ENCODE results near the gene SPDEF.

SPDEF gene

DNA sequence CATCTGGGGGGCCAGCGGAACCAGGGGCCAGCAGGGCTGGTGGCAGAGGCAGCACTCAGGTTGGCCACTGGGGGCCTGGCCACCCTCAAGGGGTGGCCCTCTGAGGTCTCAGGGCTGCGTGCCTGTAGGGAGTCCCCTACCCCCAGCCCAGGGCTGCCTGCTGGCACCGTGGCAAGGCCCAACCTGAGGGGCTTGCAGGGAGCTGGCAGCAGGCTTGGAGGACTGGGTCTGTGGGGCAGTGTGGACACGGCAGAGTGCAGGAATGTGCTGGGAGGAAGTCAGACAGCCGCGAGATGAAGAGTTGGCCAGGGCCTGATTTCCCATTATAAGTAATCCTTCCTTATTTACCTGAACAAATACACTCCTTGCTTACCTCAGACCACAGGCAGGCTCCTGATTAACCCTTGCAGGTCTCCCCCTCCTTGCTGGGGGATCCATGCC is at the start of gene SPDEF:
Gene SPDEF (minus strand): TSS at position 299 of the 441 bp plus-strand sequence. CDS start 11,874 bp downstream, outside the sequence.
- no peak for DNase-seq

DNA sequence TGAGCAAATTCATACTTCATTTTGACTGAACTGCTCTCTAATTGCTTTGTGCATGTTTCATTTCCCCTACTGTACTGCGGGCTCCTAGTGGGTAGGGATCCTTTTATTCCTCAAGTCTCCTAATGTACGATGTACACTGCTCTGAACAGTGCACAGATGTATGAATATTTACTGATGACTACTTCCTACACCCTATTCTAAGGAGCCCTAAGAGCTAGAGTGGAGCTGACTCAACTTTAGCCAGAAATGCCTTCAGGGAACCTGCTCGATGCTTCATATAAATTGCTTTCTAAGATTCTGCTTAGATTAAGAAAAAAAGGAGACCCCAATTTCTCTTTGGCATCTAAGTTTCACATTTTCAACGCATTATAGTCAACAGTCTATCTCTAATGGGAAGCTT is 47.6 kb upstream of the SPDEF start:
- no peak for DNase-seq

DNA sequence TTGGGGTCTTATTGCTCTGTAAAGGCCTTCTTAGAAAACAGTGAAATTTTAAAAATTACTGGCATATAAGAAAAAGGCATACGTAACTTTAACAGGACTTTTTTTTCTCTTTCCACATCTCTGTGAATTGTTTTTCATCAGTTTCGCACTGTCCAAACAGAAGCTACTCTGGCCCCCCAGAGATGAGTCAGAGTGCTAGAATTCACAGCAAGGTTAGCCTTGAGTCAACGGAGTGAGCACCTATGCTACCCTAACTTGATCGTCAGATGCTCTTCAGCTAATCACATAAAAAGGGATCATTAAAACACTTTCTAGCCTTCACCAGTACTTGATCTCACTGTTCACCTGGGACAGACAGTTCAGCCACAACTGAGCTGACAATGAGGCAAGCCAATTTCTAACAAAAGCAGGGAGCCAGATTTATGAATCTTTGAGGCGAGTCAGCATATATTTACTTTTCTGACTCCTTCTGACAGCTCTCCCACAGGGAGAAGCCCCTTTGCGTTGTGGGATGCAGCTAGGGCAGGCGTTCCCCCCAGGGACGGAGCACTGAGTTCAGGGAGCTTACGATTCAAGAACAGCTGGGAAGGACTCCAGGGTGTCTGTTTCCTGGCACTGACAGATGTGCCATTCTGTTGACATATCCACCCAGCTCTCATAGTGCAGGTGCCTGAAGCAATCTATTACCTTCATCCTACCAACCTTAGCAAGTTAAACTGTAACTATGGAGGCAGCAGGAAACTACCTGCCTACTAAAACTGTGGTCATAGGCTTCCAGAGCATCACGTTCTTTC is 46.4 kb upstream of the SPDEF start:
- DNase-seq = peak; percentile 76 to 93

DNA sequence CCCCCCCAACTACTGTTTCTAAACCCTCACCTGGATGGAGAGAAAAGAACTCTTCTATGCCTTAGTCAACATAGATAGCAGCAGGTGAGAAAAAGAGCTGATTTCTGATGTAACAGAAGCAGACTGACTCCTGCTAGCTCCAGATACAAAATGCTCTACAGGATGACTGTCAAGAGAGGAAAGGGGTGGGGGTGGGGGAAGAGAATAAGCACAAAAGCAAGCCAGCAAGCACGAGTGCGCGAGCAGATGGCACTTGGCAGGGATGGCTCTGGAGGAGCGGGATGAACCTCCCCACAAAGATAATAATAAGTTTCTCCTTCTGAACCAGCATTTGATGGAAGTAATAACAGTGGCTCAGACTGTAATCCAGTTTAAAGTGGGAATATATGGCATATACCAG is 45.6 kb upstream of the SPDEF start:
- DNase-seq = peak; percentile 77 to 83

DNA sequence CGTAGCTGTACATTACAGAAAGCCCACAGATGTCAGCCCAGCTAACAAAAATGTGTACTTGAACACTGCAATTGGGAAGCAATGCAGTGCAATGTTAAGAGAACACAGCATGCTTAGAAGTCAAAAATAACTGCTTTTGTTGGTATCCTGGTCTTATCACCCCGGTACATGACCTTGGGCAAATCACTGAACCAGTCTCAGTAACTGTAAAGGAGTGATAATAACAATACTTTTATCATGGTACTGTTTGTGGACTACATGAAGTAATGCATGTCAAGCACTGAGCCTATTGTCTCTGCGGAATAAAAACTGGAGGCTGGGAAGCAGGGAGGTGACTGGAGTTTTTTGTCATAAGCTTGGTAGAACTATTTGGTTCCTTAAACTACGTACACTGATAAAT is 44.7 kb upstream of the SPDEF start:
- no peak for DNase-seq

DNA sequence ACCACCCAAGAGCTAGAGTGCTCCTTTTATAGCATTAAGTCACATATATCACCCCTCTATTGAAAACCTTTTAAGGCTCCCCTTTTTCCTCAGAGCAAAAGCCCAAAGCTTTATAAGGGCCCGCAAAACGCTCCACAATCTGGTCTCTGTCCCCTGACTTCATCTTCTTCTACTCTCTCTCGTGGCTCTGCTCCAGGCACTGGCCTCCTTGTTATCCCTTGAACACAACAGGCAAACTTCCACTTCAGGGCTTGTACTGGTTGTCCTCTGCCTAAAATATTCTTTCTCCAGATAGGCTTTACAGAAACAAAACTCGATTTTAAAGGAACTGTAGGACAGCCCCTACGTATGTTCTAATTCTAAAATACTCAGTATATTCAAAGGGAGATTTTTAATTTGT is 44.0 kb upstream of the SPDEF start:
- DNase-seq = no peak

DNA sequence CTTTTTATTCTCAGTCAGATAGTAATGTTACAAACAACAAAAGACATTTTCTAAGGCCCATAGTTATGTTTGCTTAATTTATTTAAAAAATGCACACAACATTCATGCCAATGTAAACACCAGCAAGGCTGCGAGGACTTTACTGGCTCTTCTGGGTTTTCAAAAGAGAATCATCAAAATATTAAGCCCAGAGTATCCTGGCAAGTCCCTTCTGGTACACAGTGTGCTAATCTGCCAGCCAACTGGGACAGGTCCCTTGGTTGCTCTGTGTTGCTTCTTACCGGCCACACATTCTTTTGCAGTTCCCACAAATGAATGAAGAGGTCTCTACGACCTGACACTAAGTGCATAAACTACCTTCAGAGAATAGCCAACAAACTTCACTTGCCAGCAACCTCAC is 42.6 kb upstream of the SPDEF start:
- no peak for DNase-seq

DNA sequence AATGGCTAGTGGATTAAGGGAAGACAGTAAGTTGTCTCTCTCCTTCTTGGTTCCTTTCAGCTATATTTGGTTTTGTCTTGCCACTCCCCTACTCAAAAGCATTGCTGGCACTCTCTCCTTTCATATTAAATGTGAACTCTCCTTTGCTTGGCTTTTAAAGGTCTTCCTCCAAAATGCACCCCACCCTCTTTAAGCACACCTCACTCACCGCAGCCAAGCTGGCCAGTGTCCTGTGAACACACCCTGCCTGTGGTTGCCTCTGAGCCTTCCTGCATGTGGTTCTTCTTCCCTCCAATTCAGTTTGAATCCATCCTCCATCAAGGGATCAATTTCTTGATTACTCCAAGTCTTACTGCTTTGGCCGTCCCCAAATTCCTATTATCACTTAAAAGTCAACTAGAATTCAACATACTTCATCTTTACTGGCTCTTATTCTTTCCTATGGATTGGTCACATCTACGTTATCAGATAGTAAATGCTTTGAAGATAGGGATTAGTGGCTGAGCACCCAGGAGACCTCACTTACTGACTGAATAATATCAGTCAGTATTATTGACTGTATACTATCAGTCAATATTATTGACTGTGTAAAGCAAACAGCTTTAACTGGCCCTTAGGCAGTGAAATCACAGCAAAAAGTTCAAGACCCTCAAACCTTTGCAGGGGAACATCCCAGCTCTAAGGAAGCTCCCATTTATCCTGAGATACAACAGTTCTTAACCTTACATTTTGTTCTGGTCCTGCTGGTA is 41.6 kb upstream of the SPDEF start:
- DNase-seq = no peak

DNA sequence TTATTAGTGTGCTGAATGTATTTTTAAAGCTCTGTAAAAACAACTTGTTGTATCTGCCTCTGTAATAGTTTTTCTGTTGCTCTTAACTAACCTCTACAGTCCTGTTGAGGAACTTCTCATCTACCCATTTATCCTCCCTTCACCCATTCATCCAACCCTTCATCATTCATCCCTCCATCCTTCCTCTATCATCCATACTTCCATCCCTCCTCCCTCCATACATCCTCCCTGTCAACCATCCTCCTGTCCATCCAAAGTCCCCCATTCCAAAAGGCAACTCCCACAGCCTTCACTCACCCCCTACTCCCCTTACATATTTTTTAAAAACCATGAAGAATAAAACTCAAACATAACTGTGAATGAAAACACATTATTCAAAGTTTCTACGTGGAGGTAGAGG is 40.7 kb upstream of the SPDEF start:
- no peak for DNase-seq

DNA sequence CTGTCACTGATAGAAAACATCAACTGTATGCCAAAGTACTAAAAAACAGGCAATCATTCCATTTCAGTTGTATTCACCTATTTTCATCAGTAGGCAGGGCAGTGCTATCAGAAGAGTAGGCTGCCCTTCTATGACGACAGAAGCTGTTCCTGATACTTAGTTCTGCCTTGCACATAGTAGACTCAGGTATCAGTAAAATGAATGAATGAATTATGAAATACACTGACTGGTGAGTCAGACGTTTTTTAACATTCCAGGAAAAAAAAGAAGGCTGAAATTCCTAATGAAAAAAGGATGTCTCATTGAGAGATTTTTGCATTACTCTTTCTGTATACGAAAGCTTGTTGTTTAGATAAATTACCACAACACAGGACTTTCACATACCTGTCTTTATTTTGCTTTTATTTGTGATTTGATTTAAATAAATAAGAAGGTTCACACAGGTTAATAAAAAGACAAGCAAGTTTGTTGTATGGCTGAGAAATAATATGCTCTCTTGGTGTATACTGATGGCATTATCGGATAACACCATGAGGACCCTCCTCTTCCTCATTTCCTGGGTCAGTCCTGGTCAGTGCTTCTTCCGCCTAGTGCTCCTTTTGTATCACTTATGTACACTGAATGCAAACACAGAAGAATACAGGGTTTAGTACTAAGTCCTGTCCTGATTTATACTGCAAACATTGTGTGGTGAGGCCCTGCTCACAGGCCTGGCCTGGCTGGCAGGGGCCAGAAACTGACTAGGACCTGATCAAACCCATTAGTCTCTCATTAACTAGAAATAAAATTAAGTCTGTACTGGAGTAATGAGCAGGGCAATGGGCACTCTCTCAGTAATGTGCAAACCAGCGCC is 39.4 kb upstream of the SPDEF start:
- DNase-seq = no peak

DNA sequence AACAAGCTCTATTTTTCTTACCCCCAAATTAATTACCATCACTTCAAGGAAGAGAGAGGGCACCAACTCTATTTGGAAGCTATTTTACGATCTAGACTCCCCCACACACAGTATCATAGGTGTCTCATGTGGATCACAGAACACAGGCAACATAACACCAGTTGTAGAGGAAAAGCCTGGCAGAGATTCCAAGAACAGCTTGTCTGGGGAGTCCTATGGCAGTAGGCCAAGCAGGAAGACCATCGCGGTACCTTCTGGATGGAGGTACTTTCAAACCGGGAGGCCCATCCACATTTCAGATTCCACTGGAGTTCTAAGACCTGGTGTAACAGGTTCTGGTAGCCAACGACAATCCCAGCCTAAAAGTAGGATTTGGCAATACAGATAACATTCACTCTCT is 37.6 kb upstream of the SPDEF start:
- DNase-seq = peak in 1 of 2 experiments; percentile 16

DNA sequence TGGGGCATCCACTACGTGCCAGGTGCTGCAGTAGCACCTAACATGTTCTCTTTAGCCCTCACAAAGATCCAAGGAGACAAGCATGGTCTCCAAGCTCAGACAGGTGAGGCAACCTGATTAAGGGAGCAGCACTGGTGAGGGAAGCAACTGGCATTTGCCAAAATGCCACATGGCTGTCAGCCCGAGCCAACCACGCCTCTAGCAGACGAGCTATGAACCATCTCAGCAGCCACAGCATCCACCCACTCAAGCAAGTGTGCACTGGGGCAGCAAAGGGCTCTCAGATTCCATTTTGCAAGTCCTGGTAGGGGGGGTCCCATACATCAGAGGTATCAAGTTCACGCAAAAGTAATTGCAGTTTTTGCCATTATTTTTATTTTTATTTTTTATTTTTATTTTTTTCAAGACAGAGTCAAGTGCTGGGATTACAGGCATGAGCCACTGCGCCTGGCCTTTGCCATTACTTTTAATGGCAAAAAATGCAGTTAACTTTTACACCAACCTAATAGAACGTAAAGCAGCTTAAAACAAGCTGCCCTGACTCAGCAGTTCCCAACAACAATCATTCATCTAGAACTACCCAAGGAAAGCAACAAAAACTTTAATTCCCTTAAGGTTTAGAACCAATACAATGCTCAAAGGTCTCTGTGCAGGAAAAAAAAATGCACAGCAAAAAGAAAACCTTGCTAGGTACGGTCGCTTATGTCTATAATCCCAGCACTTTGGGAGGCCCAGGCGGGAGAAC is 36.3 kb upstream of the SPDEF start:
- DNase-seq = no peak

DNA sequence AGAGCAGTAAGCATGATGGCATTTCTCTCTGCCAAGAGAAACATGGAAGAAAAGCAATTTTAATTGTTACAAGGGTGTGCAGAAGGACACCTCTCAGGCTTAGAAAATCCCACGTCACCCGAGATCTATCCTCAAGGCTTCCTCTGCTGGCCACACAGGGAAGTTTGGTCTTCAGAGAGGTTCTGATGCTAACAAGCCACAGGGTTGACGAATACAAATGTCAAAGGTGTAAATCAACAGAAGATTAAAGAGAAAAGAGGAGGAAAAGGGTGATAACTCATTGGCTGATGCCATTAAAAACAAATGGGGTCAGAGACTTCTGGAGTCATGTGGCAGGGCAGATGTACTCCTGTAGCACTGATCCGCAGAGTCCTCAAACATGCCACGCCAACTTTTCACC is 33.6 kb upstream of the SPDEF start:
- no peak for DNase-seq

DNA sequence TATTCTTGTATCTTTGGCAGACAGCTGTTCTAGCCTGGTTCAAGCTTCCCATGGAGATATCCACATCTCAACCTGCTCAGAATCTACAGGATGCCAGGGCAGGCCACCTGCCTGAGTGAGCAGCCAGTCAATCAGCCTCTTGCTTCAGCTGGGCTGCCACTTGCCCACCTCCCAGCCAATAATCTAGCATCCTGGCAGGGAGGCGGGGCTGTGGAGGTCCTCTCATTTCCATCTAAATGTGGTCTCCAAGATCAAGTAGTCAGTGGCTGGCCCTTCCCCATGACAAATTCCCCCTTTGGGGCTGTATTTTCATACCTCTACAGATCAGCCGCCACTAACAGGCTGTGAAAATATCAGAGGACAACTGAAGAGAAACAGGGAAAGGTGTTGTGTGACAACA is 33.0 kb upstream of the SPDEF start:
- DNase-seq = no peak

DNA sequence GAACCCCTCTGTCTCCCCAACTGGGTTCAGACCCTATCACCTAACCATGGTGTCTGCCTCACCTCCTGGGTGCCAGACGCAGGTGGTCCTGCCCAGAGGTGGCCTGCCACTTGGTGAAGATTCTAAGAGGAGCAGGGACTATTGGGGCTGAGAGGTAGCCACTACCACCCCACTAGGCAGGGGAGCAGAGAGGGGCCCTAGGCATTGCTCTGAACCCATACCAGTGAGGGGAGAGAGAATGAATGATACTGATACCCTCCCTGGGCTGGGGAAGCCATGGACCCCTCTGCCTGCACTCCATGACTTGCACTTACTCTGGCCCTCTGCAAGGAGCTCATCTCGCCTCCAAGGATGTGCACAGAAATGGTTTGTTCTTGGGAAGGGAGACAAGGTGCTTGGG is 31.7 kb upstream of the SPDEF start:
- no peak for DNase-seq

DNA sequence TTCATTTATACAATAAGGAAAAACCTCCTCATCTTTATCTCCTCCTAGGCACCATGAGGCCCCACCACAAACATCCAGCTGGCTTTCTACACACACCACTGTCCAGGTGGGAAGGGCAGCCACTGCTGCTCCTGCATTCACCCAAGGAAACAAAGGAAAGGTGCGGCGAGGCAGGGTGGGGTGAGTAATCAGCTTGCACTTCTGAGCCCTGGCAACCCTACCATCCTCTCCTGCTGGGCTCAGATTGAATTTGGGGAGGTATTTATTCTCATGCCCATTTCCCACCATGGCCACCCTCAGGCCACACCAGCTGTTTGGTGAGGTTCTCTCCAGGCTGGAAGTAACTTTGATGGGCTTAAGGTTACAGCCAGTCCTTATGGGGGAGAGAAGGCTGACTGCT is 31.2 kb upstream of the SPDEF start:
- peak in 1 of 2 experiments; percentile 49 for DNase-seq

DNA sequence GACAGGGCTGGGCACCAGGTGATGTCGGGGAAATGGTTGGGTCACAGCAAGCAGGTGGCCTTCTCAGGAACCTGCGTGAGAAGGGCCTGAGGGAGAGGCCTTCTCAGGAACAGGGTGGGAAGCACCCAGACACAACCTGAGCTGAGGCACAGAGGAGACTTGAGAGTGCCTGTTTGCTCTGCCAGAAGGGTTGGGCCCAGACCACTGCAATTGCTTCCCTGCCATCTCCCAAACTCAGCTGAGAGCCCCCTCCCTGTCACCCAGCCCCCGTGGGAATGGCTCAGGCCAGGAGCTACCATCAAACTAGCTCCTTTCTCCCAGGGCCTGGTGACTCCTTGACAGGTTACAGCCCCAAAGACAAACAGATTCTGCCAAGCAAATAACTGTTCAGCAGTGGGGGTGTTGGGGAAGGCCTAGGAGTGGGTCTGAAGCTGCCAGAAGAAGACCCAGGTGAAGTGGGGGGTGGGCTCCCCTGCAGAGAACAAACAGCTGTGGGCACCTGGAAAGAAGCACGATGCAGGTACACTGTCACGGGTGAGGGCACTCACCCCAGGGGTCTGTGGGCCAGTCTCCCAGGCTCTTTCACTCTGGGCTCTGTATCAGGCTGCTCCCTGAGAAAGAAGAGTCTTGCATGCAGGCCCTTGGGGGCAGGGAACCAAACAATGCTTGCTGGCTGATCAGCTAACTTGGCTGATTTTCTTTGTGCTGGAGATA is 30.4 kb upstream of the SPDEF start:
- peak in 1 of 2 experiments; percentile 48 for DNase-seq

DNA sequence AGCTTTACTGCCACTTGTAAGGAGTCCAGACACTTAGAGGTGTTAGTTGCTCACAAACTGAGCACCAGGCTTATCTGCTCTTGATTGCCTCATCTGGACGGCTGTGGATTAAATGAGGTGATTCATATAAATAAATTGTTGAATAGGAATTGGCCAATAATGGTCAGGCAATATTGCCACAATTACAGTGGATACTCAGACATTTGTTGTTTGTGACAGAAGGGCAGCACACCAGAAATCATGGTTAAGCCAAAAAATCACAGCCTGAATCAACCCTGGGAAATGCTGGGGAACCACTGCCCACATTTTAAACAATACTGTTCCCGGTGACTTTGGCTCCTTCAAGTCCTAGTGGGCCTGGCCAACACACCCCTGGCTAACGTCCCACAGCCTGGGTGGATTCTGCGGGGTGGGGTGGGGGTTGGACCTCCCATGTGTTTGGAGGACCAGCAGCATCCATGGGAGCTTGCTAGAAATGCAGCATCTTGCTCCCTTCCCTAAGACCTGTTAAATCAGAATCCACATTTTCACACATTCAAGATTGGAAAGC is 29.5 kb upstream of the SPDEF start:
- DNase-seq = no peak

DNA sequence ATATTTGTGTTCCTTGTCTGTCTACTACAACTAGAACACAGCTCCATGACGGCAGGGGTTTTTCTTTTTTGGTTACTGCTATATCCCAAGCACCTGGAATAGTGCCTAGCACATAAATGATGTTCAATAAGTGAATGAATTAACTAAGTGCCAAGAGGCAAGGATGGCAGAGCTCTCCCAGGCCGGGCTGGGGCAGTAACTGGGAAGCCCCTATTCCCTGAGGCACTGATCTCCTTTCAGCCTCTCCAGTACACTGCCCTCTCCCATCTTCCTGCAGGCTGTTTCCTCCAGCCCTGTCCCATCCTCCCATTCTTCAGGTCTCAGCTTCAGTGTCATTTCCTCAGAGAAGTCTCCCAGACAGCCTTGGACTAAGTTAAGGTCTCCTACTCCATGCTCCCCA is 29.0 kb upstream of the SPDEF start:
- no peak for DNase-seq

DNA sequence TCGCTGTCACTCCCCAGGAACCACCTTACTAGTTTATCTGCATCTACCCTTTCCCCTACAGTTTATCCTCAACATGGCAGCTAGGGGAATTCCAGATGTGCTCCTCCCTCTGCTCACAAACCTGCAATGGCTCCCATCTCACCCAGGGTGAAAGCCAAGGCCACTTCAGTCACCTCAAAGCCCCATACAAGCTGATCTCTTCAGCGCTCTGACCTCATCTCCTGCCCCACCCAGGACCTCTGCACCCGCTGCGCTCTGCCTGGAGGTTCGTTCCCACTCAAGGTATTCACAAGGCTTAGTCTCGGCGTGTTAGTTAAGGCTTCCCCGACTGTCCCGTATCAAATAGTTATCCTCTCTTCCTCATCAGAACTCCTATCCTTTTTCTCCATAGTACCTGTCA is 28.6 kb upstream of the SPDEF start:
- no peak for DNase-seq

DNA sequence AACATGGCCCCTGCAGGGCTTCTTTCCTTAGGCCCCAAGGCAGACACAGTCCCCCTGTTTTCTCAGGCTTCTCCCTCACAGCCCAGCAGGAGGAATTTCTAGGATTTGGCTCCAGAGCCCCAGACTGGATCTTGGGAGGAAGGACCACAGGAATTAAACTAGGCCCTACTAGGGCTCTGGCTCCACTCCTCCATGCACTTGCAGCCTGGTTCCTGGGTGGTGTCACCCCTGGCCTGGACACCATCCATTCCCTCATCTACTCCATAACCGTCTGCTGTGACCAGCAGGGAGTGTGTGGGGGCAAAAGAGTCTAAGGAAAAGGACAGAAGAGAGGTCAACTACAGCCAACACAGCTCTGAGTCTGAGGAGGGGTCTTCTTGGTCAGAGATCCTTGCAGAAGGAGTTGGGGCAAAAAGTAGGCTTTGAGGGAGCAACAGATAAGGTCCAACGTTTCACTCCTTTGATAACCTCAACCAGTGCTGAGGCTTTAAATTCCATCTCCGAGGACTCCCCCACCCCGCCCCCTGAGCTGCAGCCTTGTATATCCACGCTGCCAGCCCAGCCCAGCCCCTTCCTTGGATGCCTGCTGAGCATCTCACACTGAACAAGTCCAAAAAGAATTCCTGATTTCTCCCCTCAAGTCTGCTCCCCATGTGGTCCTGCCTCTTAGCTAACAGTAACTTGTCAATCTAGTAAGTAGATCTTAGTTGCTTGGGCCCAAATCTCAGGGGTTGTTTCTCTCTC is 27.9 kb upstream of the SPDEF start:
- DNase-seq = no peak

Measured in NCI-H2081 (cell line).